ENCODE data around the gene MYH3. TPM values are rescaled to one million over a fixed set of nuclear protein-coding genes. Genes with fewer than 3 reads are reported as not detected.

Gene MYH3
- total RNA-seq, 1 experiment from 2014 or later = 2.9 TPM

DNA sequence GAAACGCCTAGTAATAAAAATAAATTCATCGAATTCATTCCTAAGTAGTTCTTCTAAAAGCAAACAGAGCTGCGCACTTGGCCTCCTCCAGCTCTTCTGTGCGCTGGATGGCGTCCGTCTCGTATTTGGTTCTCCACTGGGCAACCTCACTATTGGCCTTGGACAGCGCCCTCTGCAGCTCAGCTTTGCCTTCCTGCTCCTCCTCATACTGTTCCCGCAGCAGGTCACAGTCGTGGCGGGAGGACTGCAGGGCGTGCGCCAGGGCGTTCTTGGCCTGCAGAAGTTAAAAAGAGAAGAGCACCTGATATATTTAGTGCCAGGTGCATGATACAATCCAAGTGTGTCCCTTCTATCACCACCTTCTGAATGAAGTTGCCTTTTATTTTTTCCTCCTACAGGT is 21.8 kb downstream of the MYH3 start:
- no peak overlapping the region for H3T11ph ChIP-seq (ENCODE audit: low read length)
- no peak overlapping the region for H3K18ac ChIP-seq (ENCODE audit: insufficient read length, low read depth, low read length)
- no peak overlapping the region for H3K14ac ChIP-seq (ENCODE audit: insufficient read depth, low read length)

More for the DNA sequence above, 21.8 kb downstream of the MYH3 start:
- Histone ChIP-seq H3K9me3 (ENCODE audit: control insufficient read depth, low read depth, low read length) (no peaks in the 10 kb centered on the region), H4K20me1 (ENCODE audit: control insufficient read depth, insufficient read depth, insufficient read length) (no peaks in the 10 kb centered on the region), H2BK15ac (ENCODE audit: low read depth, low read length) (no peak overlapping the region), H3K79me1 (ENCODE audit: insufficient read depth, low read depth, low read length, poor library complexity, severe bottlenecking) (no peaks in the 10 kb centered on the region), H2BK5ac (ENCODE audit: insufficient read length, low read length) (no peak overlapping the region), H3K27me3 (ENCODE audit: insufficient read depth, low read length) (no peaks in the 10 kb centered on the region), H3K79me2 (ENCODE audit: insufficient read depth, low read length) (no peaks in the 10 kb centered on the region), H3K23me2 (ENCODE audit: insufficient read length, low read depth, low read length, poor library complexity, severe bottlenecking) (no peaks in the 10 kb centered on the region), H3K23ac (ENCODE audit: insufficient read length, low read depth, low read length) (no peak overlapping the region), H2BK12ac (ENCODE audit: insufficient read length, low read depth, low read length) (no peak overlapping the region), H2BK20ac (ENCODE audit: low read depth, low read length, poor library complexity, severe bottlenecking) (no peak overlapping the region), H3K27ac (ENCODE audit: insufficient read length, low read depth, low read length) (no peak overlapping the region), H4K91ac (ENCODE audit: insufficient read length, low read depth, low read length) (no peak overlapping the region), H3K9ac (ENCODE audit: extremely low read depth, insufficient read length, low read length) (no peak overlapping the region), H4K5ac (ENCODE audit: insufficient read length, low read depth, low read length) (no peak overlapping the region), H2BK120ac (ENCODE audit: low read depth, low read length, poor library complexity, severe bottlenecking) (no peak overlapping the region), H4K8ac (replicated peaks; ENCODE audit: insufficient read length, low read depth, low read length) (no peak overlapping the region), H3K56ac (ENCODE audit: insufficient read length, low read depth, low read length) (no peak overlapping the region), H3K4me2 (ENCODE audit: insufficient read depth, insufficient read length, low read length) (no peak overlapping the region), H2AK5ac (ENCODE audit: insufficient read length, low read length) (no peak overlapping the region), H3K4me1 (ENCODE audit: insufficient read depth, low read length) (no peaks in the 10 kb centered on the region), H2AFZ (ENCODE audit: low read length) (no peak overlapping the region), H3K4ac (ENCODE audit: low read depth, low read length) (no peak overlapping the region)
- DNase-seq = peak; percentile 72
- Mint-ChIP-seq H3K9me3 (no peaks in the 10 kb centered on the region), H3K4me3 (no peak overlapping the region), H3K27me3 (ENCODE audit: low read depth) (peaks cover under 1% of the 10 kb centered on the region; the same call in 1 of the 2 replicates), H3K27ac (no peak overlapping the region), H3K36me3 (ENCODE audit: insufficient read depth in 1 of 3, low read depth in 3 of 3) (peaks cover 5 to 19% (median 14%) of the 10 kb centered on the region in 3 experiments), H3K4me1 (no peaks in the 10 kb centered on the region)
- WGBS (ENCODE audit: extremely low coverage, insufficient read length, low lambda C conversion rate) = no CpG with 5 or more reads among the region's 14 CpGs
- TF ChIP-seq, protein P1, sequence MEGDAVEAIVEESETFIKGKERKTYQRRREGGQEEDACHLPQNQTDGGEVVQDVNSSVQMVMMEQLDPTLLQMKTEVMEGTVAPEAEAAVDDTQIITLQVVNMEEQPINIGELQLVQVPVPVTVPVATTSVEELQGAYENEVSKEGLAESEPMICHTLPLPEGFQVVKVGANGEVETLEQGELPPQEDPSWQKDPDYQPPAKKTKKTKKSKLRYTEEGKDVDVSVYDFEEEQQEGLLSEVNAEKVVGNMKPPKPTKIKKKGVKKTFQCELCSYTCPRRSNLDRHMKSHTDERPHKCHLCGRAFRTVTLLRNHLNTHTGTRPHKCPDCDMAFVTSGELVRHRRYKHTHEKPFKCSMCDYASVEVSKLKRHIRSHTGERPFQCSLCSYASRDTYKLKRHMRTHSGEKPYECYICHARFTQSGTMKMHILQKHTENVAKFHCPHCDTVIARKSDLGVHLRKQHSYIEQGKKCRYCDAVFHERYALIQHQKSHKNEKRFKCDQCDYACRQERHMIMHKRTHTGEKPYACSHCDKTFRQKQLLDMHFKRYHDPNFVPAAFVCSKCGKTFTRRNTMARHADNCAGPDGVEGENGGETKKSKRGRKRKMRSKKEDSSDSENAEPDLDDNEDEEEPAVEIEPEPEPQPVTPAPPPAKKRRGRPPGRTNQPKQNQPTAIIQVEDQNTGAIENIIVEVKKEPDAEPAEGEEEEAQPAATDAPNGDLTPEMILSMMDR (conservative IDR thresholded peaks at IDR 0.05) = peak; percentile 68

All from H9 (cell line).